VCaP (cell line): ENCODE results near the gene CHCHD1.
A peak's percentile ranks its signal among the peaks of the same experiment; 100 is the strongest.

ENCODE experiments used
- H3K27ac ChIP-seq: fragments of 450-650 bp; 2 replicates; pipeline ENCODE4 v1.5.1; 2017
- CTCF ChIP-seq: fragments of 450-650 bp; conservative IDR thresholded peaks from 2 replicates; pipeline ENCODE4 v1.5.1; 2017; ENCODE audit warnings: mild to moderate bottlenecking, moderate library complexity

The CHCHD1 gene

GRCh38 chr10:73771722-73772280, 10.0 kb upstream of the CHCHD1 start:
- TF ChIP-seq CTCF, result no peak
- H3K27ac ChIP-seq, result peak overlapping the region; percentile 94

GRCh38 chr10:73772281-73773151, 9.3 kb upstream of the CHCHD1 start:
- TF ChIP-seq CTCF, result no peak
- H3K27ac ChIP-seq, result peak overlapping the region; percentile 94

- H3K27ac ChIP-seq, result peak overlapping the region; percentile 94
- TF ChIP-seq CTCF, result no peak
These were observed 8.5 kb upstream of the CHCHD1 start for GRCh38 chr10:73773152-73773879.

- peak overlapping the region; percentile 94 for H3K27ac ChIP-seq
- TF ChIP-seq CTCF, result peak; percentile 18; the same call in 1 of the 2 replicates
These were observed 7.2 kb upstream of the CHCHD1 start for GRCh38 chr10:73774637-73775036.

DNA sequence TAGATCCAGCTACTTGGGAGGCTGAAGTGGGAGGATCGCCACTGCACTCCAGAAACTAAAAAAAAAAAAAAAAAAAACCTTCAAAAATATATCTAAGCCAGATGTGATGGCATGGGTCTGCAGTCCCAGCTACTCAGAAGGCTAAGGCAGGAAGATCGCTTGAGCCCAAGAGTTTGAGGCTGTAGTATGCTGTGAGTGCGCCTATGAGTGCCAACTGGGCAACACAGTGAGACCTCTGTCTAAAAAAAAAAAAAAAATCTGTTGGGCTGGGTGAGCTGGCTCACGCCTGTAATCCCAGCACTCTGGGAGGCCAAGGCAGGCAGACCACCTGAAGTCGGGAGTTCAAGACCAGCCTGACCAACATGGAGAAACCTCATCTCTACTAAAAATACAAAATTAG, 2.8 kb upstream of the CHCHD1 start:
- no peak overlapping the region for H3K27ac ChIP-seq
- TF ChIP-seq CTCF, result no peak

GRCh38 chr10:73779539-73780197, 2.2 kb upstream of the CHCHD1 start:
- H3K27ac ChIP-seq, result no peak overlapping the region
- TF ChIP-seq CTCF, result no peak

DNA sequence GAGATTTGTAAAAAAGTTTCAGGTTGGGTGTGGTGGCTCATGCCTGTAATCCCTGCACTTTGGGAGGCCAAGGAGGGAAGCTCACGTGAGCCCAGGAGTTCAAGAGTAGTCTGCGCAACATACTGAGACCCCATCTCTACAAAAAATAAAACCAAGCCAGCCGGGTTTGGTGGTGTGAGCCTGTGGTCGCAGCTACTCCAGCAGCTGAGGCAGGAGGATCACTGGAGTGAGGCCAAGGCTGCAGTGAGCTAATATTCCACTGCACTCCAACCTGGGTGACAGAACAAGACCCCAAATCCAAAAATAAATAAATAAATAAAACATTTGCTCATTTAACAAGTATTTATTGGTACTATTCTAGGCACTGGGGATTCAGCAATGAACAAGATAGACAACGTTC, 1.5 kb upstream of the CHCHD1 start:
- no peak overlapping the region; the same call in 1 of the 2 replicates for H3K27ac ChIP-seq
- TF ChIP-seq CTCF, result no peak
